ENCODE measurements around the gene TCF25. TPM values are rescaled to one million over a fixed set of nuclear protein-coding genes. Genes with fewer than 3 reads are reported as not detected.
A peak's percentile ranks its signal among the peaks of the same experiment; 100 is the strongest.

Gene TCF25
- total and polyA plus RNA-seq, 8 donors = 124 to 748 (median 216) TPM

GRCh38 chr16:89841275-89841674 lies 32.1 kb upstream of the TCF25 start:
- 72 to 81% (median 76%) methylated on average over 10 of the region's 10 CpGs for WGBS, 5 donors
- H3K36me3 ChIP-seq = no peaks in the 10 kb centered on the region
- no peak overlapping the region for H3K4me3 ChIP-seq
- no peak for DNase-seq
- H3K27ac ChIP-seq = no peak overlapping the region
- peaks cover 17 to 30% (median 25%) of the 10 kb centered on the region in 4 donors for H3K4me1 ChIP-seq
- H3K27me3 ChIP-seq = peaks cover 0 to 13% (median 0%) of the 10 kb centered on the region in 3 donors
- intact Hi-C loops (cut with DNase I; ENCODE audit: low total_unique reads) = no loop called here
- no peak for TF ChIP-seq POLR2AphosphoS5 (IDR thresholded peaks at IDR 0.05)
- TF ChIP-seq, protein P1, sequence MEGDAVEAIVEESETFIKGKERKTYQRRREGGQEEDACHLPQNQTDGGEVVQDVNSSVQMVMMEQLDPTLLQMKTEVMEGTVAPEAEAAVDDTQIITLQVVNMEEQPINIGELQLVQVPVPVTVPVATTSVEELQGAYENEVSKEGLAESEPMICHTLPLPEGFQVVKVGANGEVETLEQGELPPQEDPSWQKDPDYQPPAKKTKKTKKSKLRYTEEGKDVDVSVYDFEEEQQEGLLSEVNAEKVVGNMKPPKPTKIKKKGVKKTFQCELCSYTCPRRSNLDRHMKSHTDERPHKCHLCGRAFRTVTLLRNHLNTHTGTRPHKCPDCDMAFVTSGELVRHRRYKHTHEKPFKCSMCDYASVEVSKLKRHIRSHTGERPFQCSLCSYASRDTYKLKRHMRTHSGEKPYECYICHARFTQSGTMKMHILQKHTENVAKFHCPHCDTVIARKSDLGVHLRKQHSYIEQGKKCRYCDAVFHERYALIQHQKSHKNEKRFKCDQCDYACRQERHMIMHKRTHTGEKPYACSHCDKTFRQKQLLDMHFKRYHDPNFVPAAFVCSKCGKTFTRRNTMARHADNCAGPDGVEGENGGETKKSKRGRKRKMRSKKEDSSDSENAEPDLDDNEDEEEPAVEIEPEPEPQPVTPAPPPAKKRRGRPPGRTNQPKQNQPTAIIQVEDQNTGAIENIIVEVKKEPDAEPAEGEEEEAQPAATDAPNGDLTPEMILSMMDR (IDR thresholded peaks at IDR 0.05) = no peak
- TF ChIP-seq EP300 (IDR thresholded peaks at IDR 0.05) = no peak
- no peak for TF ChIP-seq POLR2A (IDR thresholded peaks at IDR 0.05)
- H3K9me3 ChIP-seq = no peaks in the 10 kb centered on the region

DNA sequence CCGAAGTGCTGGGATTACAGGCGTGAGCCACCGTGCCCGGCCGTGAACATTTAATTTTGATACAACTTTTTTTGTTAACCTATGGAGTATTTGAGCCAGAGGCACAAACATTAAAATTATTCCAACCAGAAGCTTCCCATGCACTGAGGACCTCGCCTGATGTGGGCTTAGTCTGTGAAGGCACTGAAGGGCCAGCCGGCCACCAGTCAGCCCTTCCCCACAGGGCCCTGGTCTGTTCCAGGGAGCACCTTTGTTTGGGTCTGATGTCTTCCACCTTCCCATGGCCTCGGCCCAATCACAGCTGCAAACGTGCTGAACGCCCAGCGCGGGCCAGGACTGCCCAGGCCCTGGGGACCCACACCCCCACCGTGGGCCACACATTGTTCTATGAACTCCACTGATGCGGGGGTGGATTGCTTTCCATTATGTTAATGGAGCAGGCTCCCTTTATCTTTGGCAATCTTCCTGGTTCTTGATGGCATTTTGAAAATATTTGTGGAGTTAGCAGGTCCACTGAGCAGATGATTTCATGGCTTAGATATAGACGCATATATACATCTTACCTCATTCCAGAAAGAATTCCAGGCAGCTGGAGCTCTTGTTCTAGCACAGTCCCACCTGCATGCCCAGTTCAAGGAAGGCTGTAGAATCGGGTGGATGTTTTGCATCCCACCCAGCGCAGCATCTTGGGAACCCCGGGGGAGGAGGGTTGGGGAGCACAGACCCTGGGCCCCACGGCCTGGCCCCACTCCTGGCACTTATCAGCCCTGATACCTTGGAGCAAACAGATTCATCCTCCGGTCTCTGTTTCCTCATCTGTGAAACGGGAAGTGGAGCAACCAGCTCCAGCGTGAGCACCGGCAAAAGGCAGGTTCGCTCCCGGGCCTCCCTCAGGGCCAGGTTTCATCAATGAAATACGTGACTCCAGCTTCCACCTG lies 30.7 kb upstream of the TCF25 start:
- intact Hi-C loops (cut with DNase I; ENCODE audit: low total_unique reads) = no loop called here
- H3K9me3 ChIP-seq = no peaks in the 10 kb centered on the region
- H3K36me3 ChIP-seq = no peaks in the 10 kb centered on the region
- peaks cover 9 to 28% (median 21%) of the 10 kb centered on the region in 4 donors for H3K4me1 ChIP-seq
- no peak overlapping the region for H3K4me3 ChIP-seq
- H3K27me3 ChIP-seq = peaks cover 0 to 13% (median 0%) of the 10 kb centered on the region in 3 donors
- peak overlapping the region in 4 of 5 donors; percentile 21 to 37 (median 24) for H3K27ac ChIP-seq
- WGBS, 5 donors = 45 to 68% (median 56%) methylated on average over 26 of the region's 26 CpGs
- no peak for DNase-seq
- TF ChIP-seq, protein P1 (IDR thresholded peaks at IDR 0.05) = no peak
- no peak for TF ChIP-seq POLR2AphosphoS5 (IDR thresholded peaks at IDR 0.05)
- no peak for TF ChIP-seq POLR2A (IDR thresholded peaks at IDR 0.05)
- TF ChIP-seq EP300 (IDR thresholded peaks at IDR 0.05) = no peak

DNA sequence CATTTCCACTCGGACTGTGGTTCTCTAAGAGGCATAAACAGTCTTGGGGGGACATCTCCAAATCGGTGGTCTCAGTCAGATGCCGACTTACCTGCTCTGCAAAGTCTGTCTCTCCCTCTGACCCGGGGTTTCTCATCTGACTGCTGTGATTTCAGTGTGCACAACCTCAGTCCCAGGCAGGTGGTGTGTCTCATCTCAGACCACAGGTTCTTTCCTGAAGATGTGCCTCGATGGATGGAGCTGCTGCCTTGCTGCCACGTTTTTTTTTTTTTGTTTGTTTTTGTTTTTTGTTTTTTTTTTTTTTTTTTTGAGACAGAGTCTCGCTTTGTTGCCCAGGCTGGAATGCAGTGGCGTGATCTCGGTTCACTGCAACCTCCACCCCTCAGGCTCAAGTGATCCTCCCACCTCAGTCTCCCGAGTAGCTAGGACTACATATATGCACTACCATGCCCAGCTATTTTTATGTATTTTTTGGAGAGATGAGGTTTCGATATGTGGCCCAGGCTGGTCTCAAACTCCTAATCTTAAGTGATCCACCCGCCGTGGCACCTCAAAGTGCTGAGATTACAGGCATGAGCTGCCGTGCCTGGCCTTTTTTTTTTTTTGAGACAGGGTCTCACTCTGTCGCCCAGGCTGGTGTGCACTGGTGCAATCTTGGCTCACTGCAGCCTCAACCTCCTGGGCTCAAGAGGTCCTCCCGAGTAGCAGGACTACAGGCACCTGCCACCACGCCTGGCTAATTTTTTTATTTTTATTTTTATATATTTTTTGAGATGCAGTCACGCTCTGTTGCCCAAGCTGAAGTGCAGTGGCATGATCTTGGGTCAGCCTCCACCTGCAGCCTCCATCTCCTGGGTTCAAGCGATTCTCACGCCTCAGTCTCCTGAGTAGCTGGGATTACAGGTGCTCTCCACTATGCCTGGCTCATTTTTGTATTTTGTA lies 29.7 kb upstream of the TCF25 start:
- Histone ChIP-seq H3K27me3 (peaks cover 0 to 13% (median 0%) of the 10 kb centered on the region in 3 donors), H3K4me1 (peaks cover 9 to 26% (median 17%) of the 10 kb centered on the region in 4 donors), H3K4me3 (no peak overlapping the region), H3K27ac (peak overlapping the region in 3 of 5 donors; percentile 22 to 37 (median 26)), H3K9me3 (no peaks in the 10 kb centered on the region), H3K36me3 (no peaks in the 10 kb centered on the region)
- intact Hi-C loops (cut with DNase I; ENCODE audit: low total_unique reads) = no loop called here
- TF ChIP-seq, protein P1 (IDR thresholded peaks at IDR 0.05) = no peak
- no peak for TF ChIP-seq EP300 (IDR thresholded peaks at IDR 0.05)
- no peak for TF ChIP-seq POLR2AphosphoS5 (IDR thresholded peaks at IDR 0.05)
- no peak for TF ChIP-seq POLR2A (IDR thresholded peaks at IDR 0.05)
- DNase-seq = no peak
- WGBS, 5 donors = 62 to 77% (median 75%) methylated on average over 16 to 20 of the region's 20 CpGs
